ENCODE results near the gene CA11. TPM values are rescaled to one million over a fixed set of nuclear protein-coding genes. Genes with fewer than 3 reads are reported as not detected.
A peak's percentile ranks its signal among the peaks of the same experiment; 100 is the strongest.

Gene CA11
- total RNA-seq, 2 donors from 2014 or later, result 1.4 to 2.7 TPM

DNA sequence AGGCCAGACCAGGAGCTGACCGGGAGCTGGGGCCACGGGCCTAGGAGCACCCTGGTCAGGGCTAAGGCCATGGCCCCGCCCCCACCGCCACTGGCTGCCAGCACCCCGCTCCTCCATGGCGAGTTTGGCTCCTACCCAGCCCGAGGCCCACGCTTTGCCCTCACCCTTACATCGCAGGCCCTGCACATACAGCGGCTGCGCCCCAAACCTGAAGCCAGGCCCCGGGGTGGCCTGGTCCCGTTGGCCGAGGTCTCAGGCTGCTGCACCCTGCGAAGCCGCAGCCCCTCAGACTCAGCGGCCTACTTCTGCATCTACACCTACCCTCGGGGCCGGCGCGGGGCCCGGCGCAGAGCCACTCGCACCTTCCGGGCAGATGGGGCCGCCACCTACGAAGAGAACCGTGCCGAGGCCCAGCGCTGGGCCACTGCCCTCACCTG is 20.1 kb downstream of the CA11 start:
- H3K9ac ChIP-seq (ENCODE audit: low read depth in 2 of 2, low read length in 2 of 2), result peak overlapping the region; percentile 14 to 76
- peaks cover 24% of the 10 kb centered on the region for H3K4me1 ChIP-seq
- peak; percentile 34 for DNase-seq
- no peak overlapping the region for H3K27ac ChIP-seq
- no peak overlapping the region for H3K4me3 ChIP-seq
- H3K9me3 ChIP-seq, result no peaks in the 10 kb centered on the region
- intact Hi-C loops (cut with DNase I), result no loop called here
- no peaks in the 10 kb centered on the region for H3K27me3 ChIP-seq
- TF ChIP-seq CTCF (IDR thresholded peaks at IDR 0.05), result no peak
- H3K36me3 ChIP-seq, result no peaks in the 10 kb centered on the region

GRCh38 chr19:48624791-48625723 is 20.9 kb downstream of the CA11 start:
- peak; percentile 79 for DNase-seq
- no peak for TF ChIP-seq CTCF (IDR thresholded peaks at IDR 0.05)
- Histone ChIP-seq H3K27me3 (no peaks in the 10 kb centered on the region), H3K36me3 (no peaks in the 10 kb centered on the region), H3K4me3 (peak overlapping the region; percentile 42), H3K9ac (ENCODE audit: low read depth in 2 of 2, low read length in 2 of 2) (peak overlapping the region; percentile 76 to 79), H3K4me1 (peaks cover 16% of the 10 kb centered on the region), H3K27ac (peak overlapping the region; percentile 54), H3K9me3 (no peaks in the 10 kb centered on the region)
- intact Hi-C loops (cut with DNase I), result no loop called here

DNA sequence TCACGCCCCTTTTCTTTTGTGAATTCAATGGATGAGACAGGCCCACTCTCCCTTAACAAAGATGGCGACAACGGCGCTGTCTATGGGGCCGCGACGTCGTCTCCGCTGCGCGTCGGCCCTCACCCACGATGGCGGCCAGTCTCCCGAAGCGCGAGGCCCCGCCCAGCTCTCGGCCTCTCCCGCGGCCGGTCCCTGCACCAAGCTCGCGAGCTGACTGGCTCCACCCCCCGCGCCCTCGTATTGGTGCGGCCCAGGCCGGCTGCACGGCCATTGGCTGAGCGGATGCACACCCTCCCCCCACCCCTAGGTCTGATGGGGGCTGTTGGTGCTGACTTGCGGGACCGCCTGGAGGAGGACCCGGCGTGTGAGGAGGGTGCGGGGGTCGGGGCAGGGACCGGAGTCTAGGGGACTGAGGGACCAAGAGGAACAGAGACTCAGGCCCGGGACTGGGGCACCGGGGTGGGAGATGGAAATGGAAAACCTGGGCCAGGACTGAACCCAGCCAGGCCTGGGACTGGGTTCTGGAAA is 21.9 kb downstream of the CA11 start:
- no peak for TF ChIP-seq CTCF (IDR thresholded peaks at IDR 0.05)
- H3K36me3 ChIP-seq, result no peaks in the 10 kb centered on the region
- intact Hi-C loops (cut with DNase I), result no loop called here
- no peaks in the 10 kb centered on the region for H3K27me3 ChIP-seq
- no peaks in the 10 kb centered on the region for H3K9me3 ChIP-seq
- peak overlapping the region; percentile 76 to 79 for H3K9ac ChIP-seq (ENCODE audit: low read depth in 2 of 2, low read length in 2 of 2)
- H3K27ac ChIP-seq, result peak overlapping the region; percentile 54
- H3K4me1 ChIP-seq, result peaks cover 11% of the 10 kb centered on the region
- peak; percentile 98 for DNase-seq
- peak overlapping the region; percentile 42 for H3K4me3 ChIP-seq

DNA sequence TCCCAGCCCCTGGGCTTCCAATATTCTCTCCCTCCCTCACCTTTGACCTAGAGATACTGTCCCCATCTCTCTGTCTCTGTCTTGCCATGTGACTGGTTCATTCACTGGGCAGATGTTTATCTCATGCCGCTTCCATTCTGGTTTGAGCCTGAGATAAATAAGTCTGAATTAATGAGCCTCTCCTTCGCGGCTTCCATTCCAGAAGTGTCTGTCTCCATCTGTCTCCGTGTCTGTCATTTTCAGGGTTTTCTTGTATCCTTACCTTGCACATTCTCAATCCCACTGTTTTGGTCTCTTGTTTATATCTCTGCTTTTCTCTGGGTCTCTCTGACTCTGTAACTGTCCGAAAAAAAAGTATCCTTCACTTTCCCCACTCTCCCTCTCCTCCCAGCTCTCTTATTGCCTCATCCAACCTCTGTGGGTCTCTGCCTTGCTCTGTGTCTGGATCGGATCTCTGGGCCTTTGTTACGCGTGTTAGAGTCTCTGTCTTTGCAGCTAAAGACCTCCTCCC is 22.4 kb downstream of the CA11 start:
- H3K27me3 ChIP-seq, result no peaks in the 10 kb centered on the region
- H3K9me3 ChIP-seq, result no peaks in the 10 kb centered on the region
- no peak for TF ChIP-seq CTCF (IDR thresholded peaks at IDR 0.05)
- peak overlapping the region; percentile 42 for H3K4me3 ChIP-seq
- H3K9ac ChIP-seq (ENCODE audit: low read depth in 2 of 2, low read length in 2 of 2), result peak overlapping the region in 1 of 2 donors; percentile 76
- H3K36me3 ChIP-seq, result no peaks in the 10 kb centered on the region
- peaks cover 11% of the 10 kb centered on the region for H3K4me1 ChIP-seq
- no peak for DNase-seq
- intact Hi-C loops (cut with DNase I), result no loop called here
- H3K27ac ChIP-seq, result peak overlapping the region; percentile 54

- Histone ChIP-seq H3K4me1 (peaks cover 17% of the 10 kb centered on the region), H3K27me3 (no peaks in the 10 kb centered on the region), H3K4me3 (peak overlapping the region; percentile 88), H3K9ac (ENCODE audit: low read depth in 2 of 2, low read length in 2 of 2) (peak overlapping the region; percentile 81 to 100), H3K9me3 (no peaks in the 10 kb centered on the region), H3K36me3 (peaks cover 4% of the 10 kb centered on the region), H3K27ac (peak overlapping the region; percentile 93)
- peak; percentile 21 for DNase-seq
- no peak for TF ChIP-seq CTCF (IDR thresholded peaks at IDR 0.05)
- intact Hi-C loops (cut with DNase I), result loop anchor here (10.0 kb wide), 1 partner anchor 295 kb away; the partner anchor contains the start of gene EMP3
These were observed 26.0 kb downstream of the CA11 start for GRCh38 chr19:48619692-48620585.

Measured in colonic mucosa (tissue), 4 donors.